ENCODE measurements around the gene ZNF277. TPM values are rescaled to one million over a fixed set of nuclear protein-coding genes. Genes with fewer than 3 reads are reported as not detected.
A peak's percentile ranks its signal among the peaks of the same experiment; 100 is the strongest.

The ZNF277 gene
- total RNA-seq, 2 donors from 2014 or later = 20.3 to 20.4 TPM

GRCh38 chr7:112322070-112322469 is 115.6 kb downstream of the ZNF277 start:
- WGBS, 2 experiments (ENCODE audit: insufficient coverage in 1 of 2, insufficient read length in 1 of 2) = 73% methylated on average over 1 of the region's 1 CpG; no CpG with 5 or more reads in 1 of the 2 experiments
- H3K27ac ChIP-seq (ENCODE audit: low read depth, low read length) = no peak overlapping the region

DNA sequence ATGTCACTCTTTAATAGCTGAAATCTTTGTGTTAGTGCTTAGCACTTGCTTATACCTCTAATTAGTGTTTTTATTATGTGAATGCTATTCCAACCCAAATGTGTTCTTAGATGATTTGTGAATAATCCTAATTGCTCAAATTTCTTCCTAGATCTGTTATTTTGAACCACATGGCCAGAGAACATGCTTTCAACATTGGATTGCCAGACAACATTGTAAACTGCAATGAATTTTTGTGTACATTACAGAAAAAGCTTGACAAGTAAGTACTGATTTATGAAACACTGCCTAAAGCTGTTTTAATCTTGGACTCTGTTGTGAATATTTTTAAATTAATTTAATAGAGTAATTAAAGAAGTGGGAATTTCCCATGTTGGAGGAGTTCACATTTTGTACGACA is 121.1 kb downstream of the ZNF277 start:
- H3K4me3 ChIP-seq (ENCODE audit: low read length) = no peak overlapping the region
- DNase-seq = no peak
- Mint-ChIP-seq H3K36me3 (ENCODE audit: low read depth) (peaks cover 52% of the 10 kb centered on the region), H3K4me3 (no peak overlapping the region), H3K4me1 (peaks cover 9% of the 10 kb centered on the region), H3K27me3 (ENCODE audit: insufficient read depth) (no peaks in the 10 kb centered on the region), H3K27ac (no peak overlapping the region), H3K9me3 (peaks cover 6% of the 10 kb centered on the region)
- no peak overlapping the region for H3K9ac ChIP-seq (ENCODE audit: extremely low read depth, low read length, poor library complexity, severe bottlenecking)
- WGBS, 2 experiments (ENCODE audit: insufficient coverage in 1 of 2, insufficient read length in 1 of 2) = no CpG with 5 or more reads among the region's 1 CpG
- no peak overlapping the region for H3K27ac ChIP-seq (ENCODE audit: low read depth, low read length)
- H3K9me3 ChIP-seq (ENCODE audit: control insufficient read depth, low read length) = peaks cover 14% of the 10 kb centered on the region
- H3K27me3 ChIP-seq (ENCODE audit: control insufficient read depth, insufficient read depth, low read length, poor library complexity, severe bottlenecking) = no peaks in the 10 kb centered on the region
- TF ChIP-seq CTCF (conservative IDR thresholded peaks at IDR 0.05) = no peak
- H3K4me1 ChIP-seq (ENCODE audit: control insufficient read depth, insufficient read depth, low read length) = no peaks in the 10 kb centered on the region
- H3K36me3 ChIP-seq (ENCODE audit: control insufficient read depth, insufficient read depth, low read length) = peaks cover 26% of the 10 kb centered on the region

More at GRCh38 chr7:112322070-112322469, 115.6 kb downstream of the ZNF277 start:
- no peaks in the 10 kb centered on the region for H3K4me1 ChIP-seq (ENCODE audit: control insufficient read depth, insufficient read depth, low read length)
- Mint-ChIP-seq H3K4me1 (no peaks in the 10 kb centered on the region), H3K9me3 (peaks cover 21% of the 10 kb centered on the region), H3K27ac (no peak overlapping the region), H3K36me3 (ENCODE audit: low read depth) (peaks cover 65% of the 10 kb centered on the region), H3K27me3 (ENCODE audit: insufficient read depth) (no peaks in the 10 kb centered on the region), H3K4me3 (no peak overlapping the region)
- no peaks in the 10 kb centered on the region for H3K27me3 ChIP-seq (ENCODE audit: control insufficient read depth, insufficient read depth, low read length, poor library complexity, severe bottlenecking)
- no peak for TF ChIP-seq CTCF (conservative IDR thresholded peaks at IDR 0.05)
- peaks cover 38% of the 10 kb centered on the region for H3K36me3 ChIP-seq (ENCODE audit: control insufficient read depth, insufficient read depth, low read length)
- DNase-seq = no peak
- peaks cover 29% of the 10 kb centered on the region for H3K9me3 ChIP-seq (ENCODE audit: control insufficient read depth, low read length)
- no peak overlapping the region for H3K9ac ChIP-seq (ENCODE audit: extremely low read depth, low read length, poor library complexity, severe bottlenecking)
- H3K4me3 ChIP-seq (ENCODE audit: low read length) = peak overlapping the region; percentile 32

GRCh38 chr7:112331492-112331891 is 125.0 kb downstream of the ZNF277 start:
- Histone ChIP-seq H3K4me3 (ENCODE audit: low read length) (no peak overlapping the region), H3K9me3 (ENCODE audit: control insufficient read depth, low read length) (peaks cover 7% of the 10 kb centered on the region), H3K9ac (ENCODE audit: extremely low read depth, low read length, poor library complexity, severe bottlenecking) (no peak overlapping the region), H3K27me3 (ENCODE audit: control insufficient read depth, insufficient read depth, low read length, poor library complexity, severe bottlenecking) (no peaks in the 10 kb centered on the region), H3K27ac (ENCODE audit: low read depth, low read length) (no peak overlapping the region), H3K36me3 (ENCODE audit: control insufficient read depth, insufficient read depth, low read length) (peaks cover 22% of the 10 kb centered on the region), H3K4me1 (ENCODE audit: control insufficient read depth, insufficient read depth, low read length) (no peaks in the 10 kb centered on the region)
- H3K4me3 Mint-ChIP-seq = no peak overlapping the region
- no peak for DNase-seq
- no peaks in the 10 kb centered on the region for H3K9me3 Mint-ChIP-seq
- H3K36me3 Mint-ChIP-seq (ENCODE audit: low read depth) = peaks cover 31% of the 10 kb centered on the region
- no peak for TF ChIP-seq CTCF (conservative IDR thresholded peaks at IDR 0.05)
- no peak overlapping the region for H3K27ac Mint-ChIP-seq
- no peaks in the 10 kb centered on the region for H3K27me3 Mint-ChIP-seq (ENCODE audit: insufficient read depth)
- H3K4me1 Mint-ChIP-seq = peaks cover 14% of the 10 kb centered on the region
- WGBS, 2 experiments (ENCODE audit: insufficient coverage in 1 of 2, insufficient read length in 1 of 2) = 76 to 86% methylated on average over 1 of the region's 1 CpG

All from endodermal cell (in vitro differentiated cells).